GM18505 (cell line): ENCODE measurements around the gene ZSWIM9.
"Not testable (repeated sequence)": the region's sequence is repeated elsewhere in the genome, so short reads cannot be mapped to it uniquely, and the experiment has no call there.

Experiments
- ATAC-seq: cut with Tn5 transposase; IDR thresholded peaks from one replicate; pipeline ENCODE4 v1.9.1; 2021; ENCODE audit not compliant: unreplicated experiment
- POLR2A ChIP-seq: IDR thresholded peaks from 4 replicates; pipeline ENCODE4 v1.6.1; 2011; ENCODE audit warnings: borderline replicate concordance; ENCODE audit not compliant: insufficient read depth, insufficient read length; ENCODE audit errors: extremely low read depth

Gene ZSWIM9

DNA sequence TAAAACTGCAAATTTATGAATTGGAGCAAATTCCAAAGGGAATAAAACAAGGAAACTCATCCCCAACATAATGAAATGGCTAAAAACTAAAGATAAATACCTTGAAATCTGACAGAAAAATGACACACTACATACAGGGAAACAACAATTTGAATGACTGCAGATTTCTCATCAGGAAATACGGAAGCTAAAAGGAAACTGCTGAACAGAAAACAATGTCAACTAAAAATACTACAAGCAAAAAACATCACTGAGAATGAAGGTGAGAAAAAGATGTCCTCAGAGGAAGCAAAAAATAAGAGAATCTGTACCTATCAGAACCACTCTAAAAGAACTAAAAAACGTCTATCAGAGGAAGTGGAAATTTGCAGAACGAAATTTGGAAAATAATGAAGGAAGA is 39.5 kb downstream of the ZSWIM9 start:
- TF ChIP-seq POLR2A: no peak
- ATAC-seq: no peak

DNA sequence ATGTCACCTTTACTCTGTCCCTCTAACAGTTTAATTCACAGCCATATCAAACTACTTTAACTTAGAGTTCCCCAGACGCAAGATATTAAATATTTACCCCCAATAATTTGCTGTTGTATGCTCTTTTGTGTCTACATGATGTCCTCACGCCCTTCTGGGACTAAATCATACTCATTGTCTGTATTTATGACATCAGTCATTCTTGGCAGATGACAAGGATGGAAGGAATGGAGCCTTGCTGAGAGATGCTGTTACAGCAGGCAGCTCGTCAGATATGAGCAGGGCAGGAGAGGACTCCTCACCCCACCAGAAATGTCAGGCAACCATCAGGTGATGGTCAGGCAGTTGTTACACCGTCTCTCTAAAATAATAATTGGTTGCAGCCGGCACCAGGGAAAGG is 43.5 kb downstream of the ZSWIM9 start:
- no peak for ATAC-seq
- no peak for TF ChIP-seq POLR2A

DNA sequence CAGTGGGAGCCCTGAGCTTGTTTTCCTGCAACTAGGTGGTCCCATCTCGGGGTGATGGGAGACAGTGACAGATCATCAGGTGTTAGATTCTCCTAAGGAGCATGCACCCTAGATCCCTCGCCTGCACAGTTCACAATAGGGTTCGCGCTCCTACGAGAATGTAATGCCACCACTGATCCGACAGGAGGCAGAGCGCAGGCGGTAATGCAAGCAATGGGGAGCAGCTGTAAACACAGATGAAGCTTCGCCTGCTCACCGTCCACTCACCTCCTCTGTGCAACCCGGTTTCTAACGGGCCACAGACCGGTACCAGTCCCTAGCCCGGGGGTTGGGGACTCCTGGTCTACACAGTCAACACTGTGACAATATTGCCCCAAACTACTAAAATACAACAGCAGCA is 46.5 kb downstream of the ZSWIM9 start:
- TF ChIP-seq POLR2A: no peak
- no peak for ATAC-seq

- TF ChIP-seq POLR2A: no peak
- ATAC-seq: no peak
Observed at GRCh38 chr19:48218997-48219396, 48.5 kb downstream of the ZSWIM9 start.

- ATAC-seq: not testable (repeated sequence)
Observed at GRCh38 chr19:48220784-48221183, 50.3 kb downstream of the ZSWIM9 start.

DNA sequence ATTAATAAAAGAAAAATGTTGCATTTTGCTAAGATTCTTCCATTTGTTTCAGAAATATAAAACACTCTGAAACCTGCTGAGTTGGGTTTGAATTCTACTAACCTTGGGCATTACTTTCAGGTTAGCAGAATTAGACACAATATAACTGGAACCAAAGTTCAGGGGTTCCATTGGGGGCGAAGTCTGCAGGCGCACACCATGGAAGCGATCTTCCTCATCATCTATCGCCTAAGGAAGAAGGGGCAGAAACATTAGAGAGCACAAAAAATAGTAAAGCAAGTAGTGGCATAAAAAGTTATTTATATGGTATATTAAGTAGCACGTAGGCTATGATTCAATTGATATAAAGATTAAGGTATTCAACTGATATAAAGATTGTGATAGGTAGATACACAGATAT is 51.1 kb downstream of the ZSWIM9 start:
- no peak for ATAC-seq
- no peak for TF ChIP-seq POLR2A

DNA sequence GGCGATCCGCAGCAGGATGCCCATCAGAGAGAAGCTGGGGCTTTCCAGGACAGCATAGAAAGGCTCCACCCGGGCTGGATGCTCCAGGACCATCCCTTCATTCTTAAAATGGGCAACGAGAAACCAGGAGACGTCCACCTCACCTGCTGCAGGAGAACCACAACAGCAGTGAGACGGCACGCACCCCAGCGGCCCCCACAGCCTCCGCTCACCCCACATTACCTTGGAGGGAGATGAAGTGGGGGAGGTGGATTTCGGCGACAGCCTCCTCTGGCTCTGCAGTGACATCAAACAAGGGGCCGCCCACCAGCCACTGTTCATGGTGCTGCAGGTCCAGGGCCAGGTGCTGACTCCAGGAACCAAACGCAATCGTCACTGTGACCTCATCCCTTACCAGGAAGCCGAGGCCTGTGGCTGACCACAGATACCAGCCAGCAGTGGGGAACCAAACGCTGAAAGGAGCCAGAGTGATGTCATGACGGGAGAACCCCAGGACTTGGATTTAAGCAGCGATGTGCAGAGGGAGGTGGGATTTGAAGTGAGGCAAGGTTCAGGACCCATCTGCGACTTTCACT is 60.2 kb downstream of the ZSWIM9 start:
- ATAC-seq: no peak
- no peak for TF ChIP-seq POLR2A

DNA sequence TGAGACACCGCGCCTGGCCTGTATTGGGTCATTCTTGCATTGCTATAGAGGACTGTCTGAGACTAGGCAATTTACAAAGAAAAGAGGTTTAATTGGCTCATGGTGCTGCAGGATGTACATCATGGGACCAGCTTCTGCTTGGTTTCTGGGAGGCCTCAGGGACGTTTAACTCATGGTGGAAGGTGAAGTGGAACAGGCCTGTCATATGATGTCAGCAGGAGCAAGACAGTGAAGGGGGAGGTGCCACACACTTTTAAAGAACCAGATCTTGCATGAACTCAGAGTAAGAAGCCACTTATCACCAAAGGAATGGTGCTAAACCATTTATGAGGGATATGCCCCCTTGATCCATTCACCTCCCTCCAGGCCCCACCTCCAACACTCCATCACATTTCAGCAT is 66.6 kb downstream of the ZSWIM9 start:
- no peak for ATAC-seq
- TF ChIP-seq POLR2A: no peak

GRCh38 chr19:48239120-48239519 is 68.6 kb downstream of the ZSWIM9 start:
- ATAC-seq: no peak
- TF ChIP-seq POLR2A: no peak

DNA sequence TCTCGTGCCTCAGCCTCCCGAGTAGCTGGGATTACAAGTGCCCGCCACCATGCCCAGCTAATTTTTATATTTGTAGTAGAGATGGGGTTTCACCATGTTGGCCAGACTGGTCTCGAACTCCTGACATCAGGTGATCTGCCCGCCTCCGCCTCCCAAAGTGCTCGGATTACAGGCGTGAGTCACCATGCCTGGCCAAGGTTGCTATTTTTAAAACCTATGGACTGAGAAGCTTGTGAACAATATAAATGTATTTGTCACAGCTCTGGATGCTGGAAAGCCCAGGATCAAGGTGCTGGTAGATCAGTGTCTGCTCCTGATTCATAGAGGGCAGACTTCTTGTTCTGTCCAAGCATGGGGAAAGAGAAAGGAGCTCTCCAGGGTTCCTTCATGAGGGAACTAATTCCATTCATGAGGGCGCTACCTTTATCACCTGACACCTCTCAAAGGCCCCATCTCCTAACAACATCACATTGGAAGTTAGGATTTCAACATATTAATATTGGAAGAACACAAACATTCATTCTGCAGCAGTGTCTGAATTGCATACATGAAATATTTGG is 69.2 kb downstream of the ZSWIM9 start:
- ATAC-seq: no peak
- no peak for TF ChIP-seq POLR2A

DNA sequence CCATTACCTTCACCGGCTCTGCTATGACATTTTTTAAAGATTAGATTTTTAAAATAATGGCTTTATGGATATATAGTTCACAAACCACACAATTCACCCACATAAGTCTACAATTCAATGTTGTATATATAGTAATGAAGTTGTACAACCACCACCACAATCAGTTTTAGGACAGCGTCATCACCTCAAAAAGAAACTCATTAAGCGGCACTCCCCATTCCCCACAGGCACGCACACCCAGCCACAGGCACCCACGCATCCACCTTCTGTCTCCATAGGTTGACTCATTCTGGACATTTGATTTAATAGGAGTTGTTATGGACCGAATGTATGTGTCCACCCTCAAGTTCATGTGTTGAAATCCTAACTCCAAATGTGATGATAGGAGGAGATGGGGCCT is 71.3 kb downstream of the ZSWIM9 start:
- not testable (repeated sequence) for ATAC-seq

- ATAC-seq: no peak
- TF ChIP-seq POLR2A: no peak
Observed at GRCh38 chr19:48244281-48244680, 73.8 kb downstream of the ZSWIM9 start.

DNA sequence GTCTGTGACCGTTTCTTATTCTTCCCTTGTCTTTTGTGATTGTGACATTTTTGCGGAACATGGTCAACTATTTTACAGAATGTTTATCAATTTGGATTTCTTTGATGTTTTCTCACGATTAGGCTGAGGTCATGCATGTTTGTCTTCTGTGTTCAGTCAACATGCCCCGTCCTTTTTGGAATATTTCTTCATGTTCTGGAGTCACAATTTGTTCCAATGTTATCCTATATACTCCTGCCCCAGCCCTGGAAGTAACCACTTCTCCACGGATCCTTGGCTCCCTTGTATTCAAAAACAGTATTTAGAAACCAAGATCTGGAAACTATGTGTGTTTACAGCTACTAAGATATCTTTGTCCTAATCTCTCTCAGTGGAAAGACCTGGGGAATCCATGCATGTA is 75.6 kb downstream of the ZSWIM9 start:
- no peak for ATAC-seq
- TF ChIP-seq POLR2A: no peak

- ATAC-seq: no peak
- no peak for TF ChIP-seq POLR2A
Observed at GRCh38 chr19:48247212-48247611, 76.7 kb downstream of the ZSWIM9 start.
